ENCODE measurements around the gene MYL6B.
"Not testable (repeated sequence)": the region's sequence is repeated elsewhere in the genome, so short reads cannot be mapped to it uniquely, and the experiment has no call there.

Gene MYL6B

DNA sequence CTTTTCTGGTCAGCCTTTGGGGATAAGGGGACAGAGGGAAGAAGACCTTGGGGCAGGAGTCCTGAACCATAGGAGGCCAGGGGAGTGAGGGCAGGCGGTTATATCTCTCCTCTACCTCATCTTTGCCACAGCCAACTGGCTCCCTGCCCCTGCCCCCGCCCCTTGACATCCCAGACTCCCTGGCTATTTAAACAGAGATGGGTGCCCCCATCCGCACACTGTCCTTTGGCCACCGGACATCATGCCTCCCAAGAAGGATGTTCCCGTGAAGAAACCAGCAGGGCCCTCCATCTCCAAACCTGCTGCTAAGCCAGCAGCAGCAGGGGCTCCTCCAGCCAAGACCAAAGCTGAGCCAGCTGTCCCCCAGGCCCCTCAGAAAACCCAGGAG, 1.3 kb downstream of the MYL6B start:
- Histone ChIP-seq H3K9ac (no peak overlapping the region; the same call in 1 of the 2 replicates), H3K79me2 (ENCODE audit: insufficient read depth, low read depth) (peaks cover 6% of the 10 kb centered on the region), H2AFZ (ENCODE audit: low read depth) (no peak overlapping the region), H3K27ac (no peak overlapping the region), H3K4me2 (peak overlapping the region; percentile 52; the same call in 1 of the 2 replicates), H3K27me3 (ENCODE audit: insufficient read depth, low read depth) (no peaks in the 10 kb centered on the region), H3K4me1 (ENCODE audit: low read depth, poor library complexity, severe bottlenecking) (peaks cover 47% of the 10 kb centered on the region), H3K4me3 (IDR thresholded peaks at IDR 0.05; ENCODE audit: insufficient read depth, low read depth, low read length) (no peak overlapping the region), H3K36me3 (ENCODE audit: insufficient read depth) (no peaks in the 10 kb centered on the region), H4K20me1 (ENCODE audit: insufficient read depth) (no peaks in the 10 kb centered on the region)
- TF ChIP-seq, protein P1, sequence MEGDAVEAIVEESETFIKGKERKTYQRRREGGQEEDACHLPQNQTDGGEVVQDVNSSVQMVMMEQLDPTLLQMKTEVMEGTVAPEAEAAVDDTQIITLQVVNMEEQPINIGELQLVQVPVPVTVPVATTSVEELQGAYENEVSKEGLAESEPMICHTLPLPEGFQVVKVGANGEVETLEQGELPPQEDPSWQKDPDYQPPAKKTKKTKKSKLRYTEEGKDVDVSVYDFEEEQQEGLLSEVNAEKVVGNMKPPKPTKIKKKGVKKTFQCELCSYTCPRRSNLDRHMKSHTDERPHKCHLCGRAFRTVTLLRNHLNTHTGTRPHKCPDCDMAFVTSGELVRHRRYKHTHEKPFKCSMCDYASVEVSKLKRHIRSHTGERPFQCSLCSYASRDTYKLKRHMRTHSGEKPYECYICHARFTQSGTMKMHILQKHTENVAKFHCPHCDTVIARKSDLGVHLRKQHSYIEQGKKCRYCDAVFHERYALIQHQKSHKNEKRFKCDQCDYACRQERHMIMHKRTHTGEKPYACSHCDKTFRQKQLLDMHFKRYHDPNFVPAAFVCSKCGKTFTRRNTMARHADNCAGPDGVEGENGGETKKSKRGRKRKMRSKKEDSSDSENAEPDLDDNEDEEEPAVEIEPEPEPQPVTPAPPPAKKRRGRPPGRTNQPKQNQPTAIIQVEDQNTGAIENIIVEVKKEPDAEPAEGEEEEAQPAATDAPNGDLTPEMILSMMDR (conservative IDR thresholded peaks at IDR 0.05; ENCODE audit: low read depth, low read length): no peak

DNA sequence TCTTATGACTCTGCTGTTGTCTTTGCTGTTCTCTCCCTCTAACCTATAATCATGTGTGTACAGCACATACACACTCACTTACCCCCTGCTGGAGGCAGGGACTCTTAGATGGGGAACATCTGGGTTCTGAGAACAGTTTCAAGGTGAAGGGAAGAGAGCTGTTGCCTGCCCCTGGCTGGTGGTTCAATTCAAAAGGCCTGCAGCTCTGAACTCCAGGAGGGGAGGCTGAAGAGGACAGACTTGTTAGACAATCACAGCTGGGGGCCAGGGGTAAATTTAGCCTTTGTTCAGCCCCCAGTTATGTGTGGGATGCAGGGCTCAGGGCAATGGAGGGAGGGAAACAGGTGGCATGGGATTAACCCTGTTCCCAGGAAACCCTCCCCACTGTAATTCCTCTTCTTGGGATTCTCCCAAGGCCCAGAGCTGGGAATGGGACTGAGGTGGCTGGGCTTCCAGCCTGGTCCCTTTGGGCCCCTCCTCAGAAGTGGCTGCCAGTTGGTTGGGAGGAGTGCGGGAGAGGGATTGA, 1.9 kb downstream of the MYL6B start:
- H3K9ac ChIP-seq: no peak overlapping the region
- H3K79me2 ChIP-seq (ENCODE audit: insufficient read depth, low read depth): peaks cover 12% of the 10 kb centered on the region
- no peak overlapping the region for H3K4me3 ChIP-seq (IDR thresholded peaks at IDR 0.05; ENCODE audit: insufficient read depth, low read depth, low read length)
- H3K4me1 ChIP-seq (ENCODE audit: low read depth, poor library complexity, severe bottlenecking): peaks cover 48% of the 10 kb centered on the region
- H3K4me2 ChIP-seq: peak overlapping the region; percentile 5; the same call in 1 of the 2 replicates
- H3K27me3 ChIP-seq (ENCODE audit: insufficient read depth, low read depth): no peaks in the 10 kb centered on the region
- H3K36me3 ChIP-seq (ENCODE audit: insufficient read depth): no peaks in the 10 kb centered on the region
- no peaks in the 10 kb centered on the region for H4K20me1 ChIP-seq (ENCODE audit: insufficient read depth)
- no peak overlapping the region for H2AFZ ChIP-seq (ENCODE audit: low read depth)
- H3K27ac ChIP-seq: no peak overlapping the region
- TF ChIP-seq, protein P1 (conservative IDR thresholded peaks at IDR 0.05; ENCODE audit: low read depth, low read length): no peak

DNA sequence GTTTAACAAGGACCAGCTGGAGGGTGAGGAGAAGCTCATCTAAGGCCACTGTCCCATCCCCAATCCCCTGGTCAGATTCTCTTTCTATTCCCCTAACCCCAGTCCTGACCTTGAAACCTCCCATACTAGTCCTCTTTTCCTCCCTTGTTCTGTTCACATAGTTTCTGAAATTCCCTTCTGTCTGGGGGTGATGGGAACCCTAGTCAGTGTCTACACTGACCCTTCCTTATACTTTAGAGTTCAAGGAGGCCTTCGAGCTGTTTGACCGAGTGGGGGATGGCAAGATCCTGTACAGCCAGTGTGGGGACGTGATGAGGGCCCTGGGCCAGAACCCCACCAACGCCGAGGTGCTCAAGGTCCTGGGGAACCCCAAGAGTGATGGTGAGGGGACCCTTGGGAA, 2.4 kb downstream of the MYL6B start:
- TF ChIP-seq, protein P1 (conservative IDR thresholded peaks at IDR 0.05; ENCODE audit: low read depth, low read length): no peak
- Histone ChIP-seq H3K27ac (no peak overlapping the region), H3K9ac (no peak overlapping the region), H3K36me3 (ENCODE audit: insufficient read depth) (peaks cover 2% of the 10 kb centered on the region; the same call in 1 of the 2 replicates), H4K20me1 (ENCODE audit: insufficient read depth) (no peaks in the 10 kb centered on the region), H3K79me2 (ENCODE audit: insufficient read depth, low read depth) (peaks cover 17% of the 10 kb centered on the region), H3K4me2 (no peak overlapping the region), H2AFZ (ENCODE audit: low read depth) (no peak overlapping the region), H3K4me3 (IDR thresholded peaks at IDR 0.05; ENCODE audit: insufficient read depth, low read depth, low read length) (no peak overlapping the region), H3K4me1 (ENCODE audit: low read depth, poor library complexity, severe bottlenecking) (peaks cover 54% of the 10 kb centered on the region), H3K27me3 (ENCODE audit: insufficient read depth, low read depth) (no peaks in the 10 kb centered on the region)

DNA sequence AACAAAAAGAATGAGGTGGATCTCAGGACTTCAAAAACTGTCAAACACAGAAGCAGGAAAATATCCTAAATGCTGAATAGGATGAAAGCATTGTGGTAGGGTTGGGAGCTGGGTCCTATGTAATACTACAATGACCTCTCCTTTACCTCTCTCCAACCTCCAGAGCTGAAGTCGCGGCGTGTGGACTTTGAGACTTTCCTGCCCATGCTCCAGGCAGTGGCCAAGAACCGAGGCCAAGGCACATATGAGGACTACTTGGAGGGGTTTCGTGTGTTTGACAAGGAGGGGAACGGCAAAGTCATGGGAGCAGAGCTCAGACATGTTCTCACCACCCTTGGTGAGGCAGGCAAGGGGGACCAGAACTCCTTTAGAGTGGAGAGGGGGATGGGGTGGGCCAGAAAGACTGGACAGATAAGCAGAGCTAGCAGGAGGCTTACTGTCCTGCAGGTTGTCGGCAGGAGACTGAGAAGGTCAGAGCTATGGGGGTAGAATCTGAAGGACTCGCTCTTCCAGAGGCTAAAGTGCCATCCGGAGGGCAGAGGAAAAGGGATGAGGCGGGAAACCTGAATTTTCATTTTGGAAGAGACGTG, 3.0 kb downstream of the MYL6B start:
- H4K20me1 ChIP-seq (ENCODE audit: insufficient read depth): no peaks in the 10 kb centered on the region
- H3K9ac ChIP-seq: no peak overlapping the region
- H3K79me2 ChIP-seq (ENCODE audit: insufficient read depth, low read depth): peaks cover 23% of the 10 kb centered on the region
- H3K4me3 ChIP-seq (IDR thresholded peaks at IDR 0.05; ENCODE audit: insufficient read depth, low read depth, low read length): no peak overlapping the region
- TF ChIP-seq, protein P1 (conservative IDR thresholded peaks at IDR 0.05; ENCODE audit: low read depth, low read length): no peak
- H2AFZ ChIP-seq (ENCODE audit: low read depth): no peak overlapping the region
- no peak overlapping the region for H3K4me2 ChIP-seq
- no peak overlapping the region for H3K27ac ChIP-seq
- peaks cover 8% of the 10 kb centered on the region; the same call in 1 of the 2 replicates for H3K36me3 ChIP-seq (ENCODE audit: insufficient read depth)
- H3K27me3 ChIP-seq (ENCODE audit: insufficient read depth, low read depth): no peaks in the 10 kb centered on the region
- peaks cover 56% of the 10 kb centered on the region for H3K4me1 ChIP-seq (ENCODE audit: low read depth, poor library complexity, severe bottlenecking)

DNA sequence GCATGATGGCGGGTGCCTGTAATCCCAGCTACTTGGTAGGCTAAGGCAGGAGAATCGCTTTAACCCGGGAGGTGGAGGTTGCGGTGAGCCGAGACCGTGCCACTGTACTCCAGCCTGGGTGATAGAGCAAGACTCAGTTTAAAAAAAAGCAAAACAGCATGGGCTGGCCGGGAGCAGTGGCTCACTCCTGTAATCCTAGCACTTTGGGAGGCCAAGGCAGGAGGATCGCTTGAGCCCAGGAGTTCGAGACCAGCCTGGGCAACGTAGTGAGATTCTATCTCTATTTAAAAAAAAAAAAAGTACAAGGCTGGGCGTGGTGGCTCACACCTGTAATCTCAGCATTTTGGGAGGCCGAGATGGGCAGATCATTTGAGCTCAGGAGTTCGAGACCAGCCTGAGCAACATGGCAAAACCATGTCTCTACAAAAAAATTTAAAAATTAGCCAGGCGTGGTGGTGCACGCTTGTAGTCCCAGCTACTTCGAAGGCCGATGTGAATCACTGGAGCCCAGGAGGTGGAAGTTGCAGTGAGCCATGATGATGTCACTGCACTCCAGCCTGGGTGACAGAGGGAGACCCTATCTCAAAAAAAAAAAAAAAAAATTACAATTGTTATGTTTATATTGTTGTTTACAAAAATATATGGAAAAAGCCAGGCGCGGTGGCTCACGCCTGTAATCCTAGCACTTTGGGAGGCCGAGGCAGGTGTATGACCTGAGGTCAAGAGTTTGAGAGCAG, 4.2 kb downstream of the MYL6B start:
- H2AFZ ChIP-seq (ENCODE audit: low read depth); H3K4me3 ChIP-seq (IDR thresholded peaks at IDR 0.05; ENCODE audit: insufficient read depth, low read depth, low read length); H4K20me1 ChIP-seq (ENCODE audit: insufficient read depth); H3K27me3 ChIP-seq (ENCODE audit: insufficient read depth, low read depth); H3K9ac ChIP-seq: not testable (repeated sequence)
- H3K4me1 ChIP-seq (ENCODE audit: low read depth, poor library complexity, severe bottlenecking): peaks cover 54% of the 10 kb centered on the region
- peak overlapping the region; percentile 86 for H3K4me2 ChIP-seq
- peaks cover 14% of the 10 kb centered on the region; the same call in 1 of the 2 replicates for H3K36me3 ChIP-seq (ENCODE audit: insufficient read depth)
- H3K27ac ChIP-seq: peak overlapping the region; percentile 66; the same call in 1 of the 2 replicates
- H3K79me2 ChIP-seq (ENCODE audit: insufficient read depth, low read depth): peaks cover 35% of the 10 kb centered on the region

Data from KMS-11 (cell line).